Fibroblast of the conjunctiva (primary cell): ENCODE measurements around the gene HBA2.
"Not testable (repeated sequence)": the region's sequence is repeated elsewhere in the genome, so short reads cannot be mapped to it uniquely, and the experiment has no call there.

Experiments used
- DNase-seq: peaks from one replicate; pipeline ENCODE4 v3.0.0-alpha.2; 2010; ENCODE audit warnings: low read depth

Gene HBA2

GRCh38 chr16:175011-175949 is 2.6 kb downstream of the HBA2 start:
- DNase-seq, result no peak

GRCh38 chr16:176006-176405 is 3.3 kb downstream of the HBA2 start:
- DNase-seq, result not testable (repeated sequence)

- DNase-seq, result not testable (repeated sequence)
Measured at GRCh38 chr16:176477-177382, 4.1 kb downstream of the HBA2 start, which contains the start of gene HBA1. HBA1 (plus strand) TSS chr16:176680; CDS start chr16:176717, 37 bp downstream.

GRCh38 chr16:177394-177822 is 4.7 kb downstream of the HBA2 start:
- DNase-seq, result no peak

GRCh38 chr16:177981-178667 is 5.4 kb downstream of the HBA2 start:
- no peak for DNase-seq

GRCh38 chr16:178668-179015 is 6.0 kb downstream of the HBA2 start:
- no peak for DNase-seq

- no peak for DNase-seq
Measured at GRCh38 chr16:179211-180092, 6.8 kb downstream of the HBA2 start.

GRCh38 chr16:180101-180675 is 7.5 kb downstream of the HBA2 start, which contains the start of gene HBQ1:
HBQ1 (plus strand) TSS chr16:180459; CDS start chr16:180487, 28 bp downstream.
- DNase-seq, result no peak

- DNase-seq, result peak; percentile 16
Measured at GRCh38 chr16:180681-181564, 8.2 kb downstream of the HBA2 start.

- no peak for DNase-seq
Measured at GRCh38 chr16:181565-182021, 8.9 kb downstream of the HBA2 start.

GRCh38 chr16:183005-183404 is 10.3 kb downstream of the HBA2 start:
- no peak for DNase-seq

GRCh38 chr16:185213-185612 is 12.5 kb downstream of the HBA2 start:
- DNase-seq, result no peak

- DNase-seq, result no peak
Measured at GRCh38 chr16:185691-186090, 13.0 kb downstream of the HBA2 start.

GRCh38 chr16:187330-187729 is 14.7 kb downstream of the HBA2 start:
- no peak for DNase-seq

- no peak for DNase-seq
Measured at GRCh38 chr16:188674-189073, 16.0 kb downstream of the HBA2 start.

- no peak for DNase-seq
Measured at GRCh38 chr16:189604-190186, 17.0 kb downstream of the HBA2 start.

GRCh38 chr16:191831-192230 is 19.2 kb downstream of the HBA2 start:
- DNase-seq, result no peak

- no peak for DNase-seq
Measured at GRCh38 chr16:192686-193085, 20.0 kb downstream of the HBA2 start.

- DNase-seq, result no peak
Measured at GRCh38 chr16:193441-193840, 20.8 kb downstream of the HBA2 start.
